Sigmoid colon (tissue), 7 donors: ENCODE measurements around the gene GLIS1. TPM values are rescaled to one million over a fixed set of nuclear protein-coding genes. Genes with fewer than 3 reads are reported as not detected.

ENCODE experiments used
- DNase-seq: peaks from one replicate; pipeline ENCODE4 v3.0.0-alpha.2; 2019
- H3K27ac ChIP-seq, 4 donors: fragments of 200-600 bp; sonication (generic); one replicate each; pipeline ENCODE4 v1.5.1; 2016 to 2019; ENCODE audit warnings: mild to moderate bottlenecking in 1 of 4
- H3K27me3 ChIP-seq, 3 donors: fragments of 200-600 bp; sonication (generic); one replicate each; pipeline ENCODE4 v1.5.1; 2019; ENCODE audit warnings: mild to moderate bottlenecking in 1 of 3
- H3K36me3 ChIP-seq, 4 donors: fragments of 200-600 bp; sonication (generic); one replicate each; pipeline ENCODE4 v1.5.1; 2016 to 2019
- H3K4me1 ChIP-seq, 4 donors: fragments of 200-600 bp; sonication (generic); one replicate each; pipeline ENCODE4 v1.5.1; 2017 to 2019
- H3K4me3 ChIP-seq, 4 donors: fragments of 200-600 bp; sonication (generic); one replicate each; pipeline ENCODE4 v1.5.1; 2017 to 2019; ENCODE audit warnings: mild to moderate bottlenecking in 2 of 4, moderate library complexity in 1 of 4
- H3K9me3 ChIP-seq, 4 donors: fragments of 200-600 bp in 3 of 4; sonication (generic) in 3 of 4; one replicate each; pipeline versions ENCODE4 v1.5.1 to v1.6.1; 2013 to 2019
- EP300 ChIP-seq, 4 donors: sonication (generic); formaldehyde crosslinking; IDR thresholded peaks; one replicate each; pipeline ENCODE4 v1.6.1; 2017; ENCODE audit warnings: antibody characterized with exemption in 4 of 4
- POLR2A ChIP-seq, 2 donors: fragments of 450-650 bp; IDR thresholded peaks; one replicate each; pipeline ENCODE4 v1.6.1; 2016; ENCODE audit warnings: antibody characterized with exemption in 2 of 2, mild to moderate bottlenecking in 2 of 2, moderate library complexity in 2 of 2
- POLR2AphosphoS5 ChIP-seq, 4 donors: sonication (generic); formaldehyde crosslinking; IDR thresholded peaks; one replicate each; pipeline ENCODE4 v1.6.1; 2017; ENCODE audit warnings: antibody characterized with exemption in 4 of 4
- WGBS, 2 donors: extraction: QIAGEN DNeasy Blood & Tissue Kit; methylation state at CpG; one replicate each; pipeline ENCODE4 v1.1.7; 2013; 5-methylcytosine and 5-hydroxymethylcytosine counted together
- intact Hi-C: fragments of 100-400 bp; cut with DNase I; formaldehyde crosslinking; loops from one replicate; pipeline ENCODE4 v1.15.1; 2023
- polyA plus RNA-seq, 3 donors: library from polyadenylated mRNA; stranded (reverse); fragments of 200-250 nt; gene quantifications; one replicate each; pipeline ENCODE4 v1.2.3, GENCODE V29; 2013
- total RNA-seq, 4 donors: library from RNA; depleted of rRNA; stranded (reverse); fragments of >200 nt; gene quantifications; one replicate each; pipeline ENCODE4 v1.1.0, GENCODE V29; 2016
- TF ChIP-seq, protein P1 (sequence below), 4 experiments: fragments of 450-650 bp in 3 of 4; fragments of 200-600 bp in 1 of 4; IDR thresholded peaks; one replicate each; pipeline ENCODE4 v1.5.1; 2016 to 2019; ENCODE audit warnings: antibody characterized with exemption in 4 of 4, mild to moderate bottlenecking in 3 of 4, moderate library complexity in 2 of 4
- donor health status: healthy with polysubstance abuse.
- donor health status: Bipolar disorder and iron deficiency.
- donor health status: healthy.

GLIS1 gene
- total and polyA plus RNA-seq, 7 donors = 0.16 to 0.83 (median 0.32) TPM; not detected in 4

DNA sequence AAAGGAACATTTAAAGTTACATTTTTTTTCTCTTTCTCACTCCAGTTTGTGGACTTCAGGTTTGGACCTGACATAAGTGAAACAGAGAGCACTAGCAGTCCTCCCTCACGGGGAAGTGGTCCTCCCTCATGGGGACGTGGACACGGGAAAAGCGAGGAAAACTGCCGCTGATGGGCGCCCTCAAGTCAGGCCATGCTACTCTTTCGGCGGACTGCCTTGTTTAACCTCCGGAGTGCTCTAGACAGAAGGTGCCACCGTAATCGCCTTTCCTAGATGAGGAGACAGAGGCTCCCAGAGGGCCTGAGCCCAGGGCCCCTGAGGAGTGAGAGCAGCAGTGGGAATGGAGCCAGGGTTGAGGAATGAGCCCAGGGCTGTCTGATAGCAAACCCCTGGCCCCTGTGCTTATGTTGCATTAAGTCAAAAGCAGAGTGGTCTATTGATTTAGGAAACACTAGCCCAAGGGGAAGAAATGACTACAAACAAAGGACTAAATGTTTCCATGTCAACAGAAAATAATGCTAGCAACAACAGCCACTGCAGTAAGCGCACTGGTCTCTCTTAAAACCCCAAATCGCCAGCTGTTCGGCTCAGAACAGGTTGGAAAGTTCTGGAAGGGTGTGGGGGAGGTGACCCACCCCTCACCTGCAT lies 195.7 kb downstream of the GLIS1 start:
- H3K4me1 ChIP-seq = peaks cover 0 to 20% (median 14%) of the 10 kb centered on the region in 4 donors
- H3K27me3 ChIP-seq = no peaks in the 10 kb centered on the region
- H3K4me3 ChIP-seq = no peak overlapping the region
- intact Hi-C loops = no loop called here
- no peaks in the 10 kb centered on the region for H3K9me3 ChIP-seq
- TF ChIP-seq POLR2A (IDR thresholded peaks at IDR 0.05) (no peak), POLR2AphosphoS5 (IDR thresholded peaks at IDR 0.05) (no peak), EP300 (IDR thresholded peaks at IDR 0.05) (no peak)
- TF ChIP-seq, protein P1, sequence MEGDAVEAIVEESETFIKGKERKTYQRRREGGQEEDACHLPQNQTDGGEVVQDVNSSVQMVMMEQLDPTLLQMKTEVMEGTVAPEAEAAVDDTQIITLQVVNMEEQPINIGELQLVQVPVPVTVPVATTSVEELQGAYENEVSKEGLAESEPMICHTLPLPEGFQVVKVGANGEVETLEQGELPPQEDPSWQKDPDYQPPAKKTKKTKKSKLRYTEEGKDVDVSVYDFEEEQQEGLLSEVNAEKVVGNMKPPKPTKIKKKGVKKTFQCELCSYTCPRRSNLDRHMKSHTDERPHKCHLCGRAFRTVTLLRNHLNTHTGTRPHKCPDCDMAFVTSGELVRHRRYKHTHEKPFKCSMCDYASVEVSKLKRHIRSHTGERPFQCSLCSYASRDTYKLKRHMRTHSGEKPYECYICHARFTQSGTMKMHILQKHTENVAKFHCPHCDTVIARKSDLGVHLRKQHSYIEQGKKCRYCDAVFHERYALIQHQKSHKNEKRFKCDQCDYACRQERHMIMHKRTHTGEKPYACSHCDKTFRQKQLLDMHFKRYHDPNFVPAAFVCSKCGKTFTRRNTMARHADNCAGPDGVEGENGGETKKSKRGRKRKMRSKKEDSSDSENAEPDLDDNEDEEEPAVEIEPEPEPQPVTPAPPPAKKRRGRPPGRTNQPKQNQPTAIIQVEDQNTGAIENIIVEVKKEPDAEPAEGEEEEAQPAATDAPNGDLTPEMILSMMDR (IDR thresholded peaks at IDR 0.05) = no peak
- no peaks in the 10 kb centered on the region for H3K36me3 ChIP-seq
- H3K27ac ChIP-seq = no peak overlapping the region
- WGBS, 2 donors = 90 to 91% methylated on average over 14 of the region's 14 CpGs
- DNase-seq = peak; percentile 34

DNA sequence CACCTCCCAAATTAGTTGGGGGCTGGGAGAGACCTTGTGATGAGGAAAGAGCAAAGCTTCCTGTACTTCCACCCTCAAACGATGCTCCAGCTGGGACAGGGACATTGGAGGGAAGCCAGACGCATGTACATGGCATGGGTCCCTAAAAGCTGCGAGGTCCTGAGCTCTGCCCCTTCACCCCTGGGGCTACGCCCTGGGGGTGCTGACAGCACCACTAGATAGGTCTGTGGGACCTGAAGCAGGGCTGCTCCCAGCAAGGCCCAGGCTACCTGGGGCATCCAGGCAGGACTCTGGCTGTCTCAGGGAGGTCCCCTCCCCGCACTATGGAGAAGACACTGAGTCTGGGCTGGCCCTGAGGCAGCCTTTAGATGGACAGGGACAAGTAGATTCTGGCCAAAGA lies 196.4 kb downstream of the GLIS1 start:
- no peaks in the 10 kb centered on the region for H3K36me3 ChIP-seq
- peak overlapping the region in 3 of 4 donors; percentile 49 to 82 (median 70) for H3K27ac ChIP-seq
- no peak overlapping the region for H3K4me3 ChIP-seq
- no peaks in the 10 kb centered on the region for H3K27me3 ChIP-seq
- peak; percentile 57 for DNase-seq
- no peak for TF ChIP-seq POLR2AphosphoS5 (IDR thresholded peaks at IDR 0.05)
- no peak for TF ChIP-seq POLR2A (IDR thresholded peaks at IDR 0.05)
- TF ChIP-seq, protein P1 (IDR thresholded peaks at IDR 0.05) = no peak
- TF ChIP-seq EP300 (IDR thresholded peaks at IDR 0.05) = no peak
- WGBS, 2 donors = 61 to 75% methylated on average over 5 of the region's 5 CpGs
- peaks cover 0 to 20% (median 14%) of the 10 kb centered on the region in 4 donors for H3K4me1 ChIP-seq
- no peaks in the 10 kb centered on the region for H3K9me3 ChIP-seq
- intact Hi-C loops = no loop called here

DNA sequence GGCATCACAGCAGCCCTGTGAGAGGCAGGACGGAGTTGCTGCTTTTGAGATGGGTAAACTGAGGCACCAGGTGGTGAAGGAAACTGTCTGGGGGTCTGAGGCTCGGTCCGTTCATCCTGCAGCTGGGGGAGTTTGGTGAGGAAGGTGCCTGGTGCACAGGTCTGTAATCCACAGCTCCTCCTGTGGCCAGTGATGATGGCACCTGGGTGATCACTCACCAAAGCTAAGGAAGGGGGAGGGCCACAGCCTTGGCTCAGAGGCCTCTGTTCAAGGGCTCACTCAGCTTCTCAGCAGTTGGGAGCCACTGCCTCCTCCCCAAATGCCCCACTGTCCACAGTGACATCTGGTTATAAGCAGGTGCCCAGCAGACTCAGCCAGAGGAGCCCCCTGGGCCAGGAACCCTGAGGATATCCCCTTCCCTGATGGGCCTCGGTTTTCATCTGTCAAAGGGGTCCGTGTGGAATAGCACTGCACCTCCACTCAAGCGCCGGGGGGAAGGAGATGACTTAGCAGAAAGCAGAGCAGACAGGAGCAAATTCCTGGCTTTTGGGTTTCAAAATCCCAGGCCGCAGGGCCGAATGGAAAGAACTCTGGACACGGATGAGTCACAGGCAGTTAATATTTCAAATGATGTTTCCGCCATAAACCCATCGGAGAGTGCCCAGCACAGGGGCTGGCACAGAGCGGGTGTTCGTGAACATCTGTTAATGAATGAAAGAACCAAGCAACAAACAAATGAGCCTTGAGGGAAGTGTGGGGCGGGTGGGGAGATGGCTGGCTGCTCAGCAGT lies 197.0 kb downstream of the GLIS1 start:
- peaks cover 0 to 20% (median 14%) of the 10 kb centered on the region in 4 donors for H3K4me1 ChIP-seq
- no peaks in the 10 kb centered on the region for H3K9me3 ChIP-seq
- 54 to 72% methylated on average over 15 of the region's 15 CpGs for WGBS, 2 donors
- intact Hi-C loops = no loop called here
- H3K36me3 ChIP-seq = no peaks in the 10 kb centered on the region
- peak overlapping the region in 3 of 4 donors; percentile 49 to 82 (median 70) for H3K27ac ChIP-seq
- H3K27me3 ChIP-seq = no peaks in the 10 kb centered on the region
- peak; percentile 80 for DNase-seq
- TF ChIP-seq, protein P1 (IDR thresholded peaks at IDR 0.05) = peak; percentile 9 to 42 (median 23)
- TF ChIP-seq POLR2A (IDR thresholded peaks at IDR 0.05) = no peak
- no peak for TF ChIP-seq EP300 (IDR thresholded peaks at IDR 0.05)
- peak; percentile 41 to 57 (median 46) for TF ChIP-seq POLR2AphosphoS5 (IDR thresholded peaks at IDR 0.05)
- H3K4me3 ChIP-seq = no peak overlapping the region

DNA sequence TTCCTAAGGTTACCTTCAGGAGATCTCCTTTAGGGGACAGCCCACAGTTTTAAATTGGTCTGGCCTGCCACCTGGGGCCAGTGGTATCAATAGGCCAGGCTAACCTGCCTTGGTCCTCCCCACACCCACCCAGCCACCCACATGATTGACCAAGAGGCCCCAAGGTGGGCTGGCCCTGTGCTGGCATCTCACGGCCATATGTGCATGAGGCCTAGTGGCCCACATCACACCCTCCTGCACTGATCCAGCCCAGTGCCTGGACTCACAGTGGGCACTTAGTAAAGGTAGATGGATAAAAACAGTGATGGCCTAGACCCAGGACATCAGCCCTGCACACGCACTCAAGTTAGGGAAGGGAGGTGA lies 197.7 kb downstream of the GLIS1 start:
- WGBS, 2 donors = 93 to 95% methylated on average over 2 of the region's 2 CpGs
- TF ChIP-seq POLR2A (IDR thresholded peaks at IDR 0.05) (no peak), POLR2AphosphoS5 (IDR thresholded peaks at IDR 0.05) (no peak), EP300 (IDR thresholded peaks at IDR 0.05) (no peak)
- TF ChIP-seq, protein P1 (IDR thresholded peaks at IDR 0.05) = no peak
- no peaks in the 10 kb centered on the region for H3K36me3 ChIP-seq
- peaks cover 0 to 20% (median 14%) of the 10 kb centered on the region in 4 donors for H3K4me1 ChIP-seq
- no peaks in the 10 kb centered on the region for H3K9me3 ChIP-seq
- no peak for DNase-seq
- H3K27me3 ChIP-seq = no peaks in the 10 kb centered on the region
- intact Hi-C loops = no loop called here
- no peak overlapping the region for H3K4me3 ChIP-seq
- peak overlapping the region in 2 of 4 donors; percentile 70 to 82 for H3K27ac ChIP-seq
